Activated CD8-positive, alpha-beta T cell treated with anti-CD3 and anti-CD28 coated beads for 36 hours (primary cell): ENCODE measurements around the gene PRX. TPM values are rescaled to one million over a fixed set of nuclear protein-coding genes. Genes with fewer than 3 reads are reported as not detected.
A peak's percentile ranks its signal among the peaks of the same experiment; 100 is the strongest.

Experiments
- ATAC-seq: fragments of 200-7000 bp; cut with Tn5 transposase; one replicate; pipeline ENCODE4 v1.10.0; 2021; ENCODE audit warnings: mild to moderate bottlenecking, moderate library complexity
- CTCF ChIA-PET: fragments of 350-600 bp; sonication (Branson Sonifier 250); formaldehyde crosslinking; loops from one replicate; lab custom pipeline; 2021; ENCODE audit warnings: antibody characterized with exemption; lab: Charles Lee
- POLR2A ChIA-PET: fragments of 350-600 bp; sonication (Branson Sonifier 250); formaldehyde crosslinking; loops from one replicate; lab custom pipeline; 2021; ENCODE audit warnings: antibody characterized with exemption; lab: Charles Lee
- DNase-seq: peaks from one replicate; pipeline ENCODE4 v3.0.0-alpha.2; 2020
- H3K27ac Mint-ChIP-seq: one replicate; pipeline ENCODE4 v1.8.0; 2021; ENCODE audit warnings: mild to moderate bottlenecking, mixed read lengths
- H3K27me3 Mint-ChIP-seq: one replicate; pipeline ENCODE4 v1.8.0; 2021; ENCODE audit warnings: mixed read lengths
- H3K36me3 Mint-ChIP-seq: one replicate; pipeline ENCODE4 v1.8.0; 2021; ENCODE audit warnings: low read depth, mixed read lengths
- H3K4me1 Mint-ChIP-seq: one replicate; pipeline ENCODE4 v1.8.0; 2021; ENCODE audit warnings: low read depth, mixed read lengths
- H3K4me3 Mint-ChIP-seq: one replicate; pipeline ENCODE4 v1.8.0; 2021; ENCODE audit warnings: mild to moderate bottlenecking, moderate library complexity, mixed read lengths
- H3K9me3 Mint-ChIP-seq: one replicate; pipeline ENCODE4 v1.8.0; 2021; ENCODE audit warnings: mixed read lengths
- CTCF ChIP-seq: fragments of 200-600 bp; IDR thresholded peaks from one replicate; pipeline ENCODE4 v1.8.0; 2022; ENCODE audit warnings: antibody characterized with exemption, mild to moderate bottlenecking
- intact Hi-C: fragments of 100-400 bp; cut with micrococcal nuclease; formaldehyde crosslinking; loops from one replicate; pipeline ENCODE4 v1.10.0; 2022
- total RNA-seq, 2 experiments: library from RNA; stranded (reverse); gene quantifications; one replicate each; pipeline ENCODE4 v1.2.3, GENCODE V29; 2021

The PRX gene
- total RNA-seq, 2 experiments from 2014 or later = 1.2 TPM

- ChIA-PET CTCF (interaction anchor here (2.9 to 4.8 kb wide), 3 partner anchors 10 to 113 kb away, joined by 25 to 38 read pairs (median 28); partner anchors contain the start of gene SERTAD3), POLR2A (no interaction called here)
- ATAC-seq = no peak
- no peak for DNase-seq
- H3K36me3 Mint-ChIP-seq = peaks cover 11% of the 10 kb centered on the region
- no peaks in the 10 kb centered on the region for H3K27me3 Mint-ChIP-seq
- H3K4me1 Mint-ChIP-seq = peaks cover 15% of the 10 kb centered on the region
- TF ChIP-seq CTCF = no peak
- H3K4me3 Mint-ChIP-seq = no peak overlapping the region
- intact Hi-C loops = no loop called here
- H3K9me3 Mint-ChIP-seq = no peaks in the 10 kb centered on the region
- H3K27ac Mint-ChIP-seq = no peak overlapping the region
These were observed 6.0 kb upstream of the PRX start for GRCh38 chr19:40419066-40419612.

DNA sequence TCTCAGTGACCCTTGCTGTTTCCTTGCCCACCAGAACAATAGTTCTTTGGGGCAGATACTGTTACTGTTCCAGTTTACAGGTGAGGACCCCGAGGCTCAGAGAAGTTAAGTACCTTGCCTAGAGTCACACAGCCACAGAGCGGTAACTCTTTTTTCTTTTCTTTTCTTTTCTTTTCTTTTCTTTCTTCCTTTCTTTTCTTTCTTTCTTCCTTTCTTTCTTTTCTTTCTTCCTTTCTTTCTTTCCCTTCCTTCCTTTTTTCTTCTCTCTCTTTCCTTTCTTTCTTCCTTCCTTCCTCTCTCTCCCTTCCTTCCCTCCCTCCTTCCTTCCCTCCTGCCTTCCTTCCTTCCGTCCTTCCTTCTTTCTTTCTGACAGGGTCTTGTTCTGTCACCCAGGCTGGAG is 4.9 kb upstream of the PRX start:
- CTCF ChIA-PET = interaction anchor here (0.9 to 3.9 kb wide), 2 partner anchors 9 to 15 kb away, joined by 3 to 38 read pairs; no protein-coding TSS in a partner anchor

DNA sequence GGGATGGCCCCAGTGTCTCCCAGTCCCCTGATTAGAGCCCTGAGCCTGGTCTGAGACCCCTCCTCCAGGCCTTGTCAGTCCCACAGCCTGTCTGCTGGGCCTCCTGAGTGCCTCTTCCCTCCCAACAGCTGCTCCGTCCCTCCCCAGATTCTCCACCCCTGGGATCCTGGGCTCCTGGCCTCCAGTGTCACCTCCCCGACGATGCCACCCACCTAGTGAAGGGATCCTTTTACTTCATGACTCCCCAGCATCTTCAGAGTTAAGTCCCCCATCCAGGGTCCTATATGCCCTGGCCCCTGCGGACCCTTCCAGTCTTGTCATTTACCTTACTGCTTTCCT is 4.4 kb upstream of the PRX start:
- Mint-ChIP-seq H3K4me1 (peaks cover 11% of the 10 kb centered on the region), H3K27ac (peak overlapping the region; percentile 13), H3K4me3 (no peak overlapping the region), H3K9me3 (no peaks in the 10 kb centered on the region), H3K27me3 (no peaks in the 10 kb centered on the region), H3K36me3 (peaks cover 8% of the 10 kb centered on the region)
- no peak for ATAC-seq
- POLR2A ChIA-PET = no interaction called here
- intact Hi-C loops = no loop called here
- DNase-seq = no peak
- TF ChIP-seq CTCF = no peak
- CTCF ChIA-PET = no interaction called here

More for the DNA sequence above, 4.9 kb upstream of the PRX start:
- Mint-ChIP-seq H3K27me3 (no peaks in the 10 kb centered on the region), H3K4me3 (no peak overlapping the region), H3K27ac (peak overlapping the region; percentile 13), H3K4me1 (peaks cover 14% of the 10 kb centered on the region), H3K9me3 (no peaks in the 10 kb centered on the region), H3K36me3 (peaks cover 9% of the 10 kb centered on the region)
- DNase-seq (no peak), ATAC-seq (no peak)
- TF ChIP-seq CTCF = no peak
- POLR2A ChIA-PET = no interaction called here
- intact Hi-C loops = no loop called here

- ChIA-PET CTCF (no interaction called here), POLR2A (interaction anchor here (0.6 to 1.6 kb wide), 3 partner anchors 9 to 16 kb away, joined by 3 to 4 read pairs (median 3); partner anchors contain the start of gene SERTAD1)
- peaks cover 7% of the 10 kb centered on the region for H3K4me1 Mint-ChIP-seq
- H3K27me3 Mint-ChIP-seq = no peaks in the 10 kb centered on the region
- peak; percentile 6 for ATAC-seq
- no peak for TF ChIP-seq CTCF
- peak; percentile 35 for DNase-seq
- H3K9me3 Mint-ChIP-seq = no peaks in the 10 kb centered on the region
- H3K36me3 Mint-ChIP-seq = peaks cover 2% of the 10 kb centered on the region
- intact Hi-C loops = no loop called here
- H3K4me3 Mint-ChIP-seq = no peak overlapping the region
- peak overlapping the region; percentile 0 for H3K27ac Mint-ChIP-seq
These were observed 3.9 kb upstream of the PRX start for GRCh38 chr19:40416918-40417642.

DNA sequence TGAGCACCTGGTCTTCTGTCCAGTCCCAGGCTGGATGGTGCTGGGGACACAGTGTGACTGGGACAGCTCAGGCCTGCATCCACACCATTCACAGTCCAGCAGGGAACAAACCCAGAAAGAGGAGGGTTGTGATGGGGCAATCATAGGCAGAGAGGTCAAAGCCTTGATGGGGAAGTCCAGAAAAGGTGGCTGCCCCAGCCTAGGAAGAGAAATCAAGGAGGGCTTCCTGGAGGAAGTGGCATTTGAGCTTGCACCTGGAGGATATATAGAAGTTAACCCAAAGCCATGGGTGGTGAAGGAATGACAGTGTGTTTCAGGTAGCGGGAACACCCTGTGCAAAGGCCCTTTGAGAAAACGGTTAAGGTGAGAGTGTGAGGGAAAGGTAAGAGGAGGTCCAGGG is 2.6 kb upstream of the PRX start:
- DNase-seq (no peak), ATAC-seq (no peak)
- Mint-ChIP-seq H3K27me3 (no peaks in the 10 kb centered on the region), H3K4me3 (no peak overlapping the region), H3K36me3 (no peaks in the 10 kb centered on the region), H3K9me3 (no peaks in the 10 kb centered on the region), H3K4me1 (peaks cover 7% of the 10 kb centered on the region), H3K27ac (no peak overlapping the region)
- ChIA-PET CTCF (interaction anchor here (1.0 to 1.7 kb wide), 2 partner anchors 12 to 250 kb away, joined by 3 to 5 read pairs; no protein-coding TSS in a partner anchor), POLR2A (interaction anchor here (0.8 to 1.6 kb wide), 3 partner anchors 8 to 10 kb away, joined by 3 to 4 read pairs (median 3); partner anchors contain the start of gene SERTAD1)
- TF ChIP-seq CTCF = no peak
- intact Hi-C loops = no loop called here
